ENCODE measurements around the gene HLA-DMA. TPM values are rescaled to one million over a fixed set of nuclear protein-coding genes. Genes with fewer than 3 reads are reported as not detected.

HLA-DMA gene
- total and polyA plus RNA-seq, 2 of the 13 experiments (the other 11 are each of a cell fraction or from before 2014, with no cell fraction given) = 0.70 to 0.71 TPM

DNA sequence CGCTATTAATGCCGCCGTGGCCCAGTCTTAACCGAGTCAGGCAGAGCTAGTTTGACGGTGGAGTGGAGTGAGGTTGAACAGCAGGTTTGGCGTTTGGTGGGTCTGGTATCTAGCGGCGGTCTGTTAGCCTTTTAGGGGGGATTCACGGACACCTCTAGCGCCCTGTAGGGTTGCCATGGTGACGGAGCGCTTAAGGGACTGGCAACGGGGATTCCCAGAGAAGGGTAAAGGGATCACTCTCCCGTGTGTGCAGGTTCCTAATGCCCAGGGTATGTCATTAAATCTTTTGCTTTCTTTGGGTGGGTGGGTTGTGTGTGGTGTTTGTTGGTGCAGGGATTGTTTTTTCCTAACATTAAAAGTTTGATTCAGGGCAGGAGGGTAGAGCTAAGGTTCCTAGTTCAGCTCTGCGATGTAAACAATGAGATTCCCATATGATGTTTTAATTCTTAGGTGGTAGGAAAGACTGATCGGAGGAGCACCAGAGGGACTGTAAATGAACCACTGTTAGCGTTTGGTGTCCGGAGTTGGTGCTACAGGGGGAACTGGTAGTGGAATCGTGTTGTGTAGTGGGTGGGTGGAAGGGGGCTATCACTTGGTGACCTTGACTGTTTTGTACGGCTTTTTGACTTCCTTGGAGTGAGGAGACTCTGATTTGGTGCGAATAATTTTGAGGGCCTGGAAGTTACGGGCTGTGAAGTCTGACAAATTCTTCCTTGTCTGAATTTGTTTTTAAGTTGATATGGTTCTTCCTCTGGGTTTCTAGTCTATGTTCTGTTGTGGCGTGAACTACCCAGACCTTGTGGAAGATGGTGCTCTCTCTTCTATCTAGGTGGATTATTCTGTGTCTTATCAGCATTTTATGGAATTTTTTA lies 20.5 kb upstream of the HLA-DMA start (continued):
- TF ChIP-seq ZNF335 (CRISPR knock-in tag; IDR thresholded peaks at IDR 0.05) (0 out of 2 replicates have a peak, but pooled peaks have one; percentile 20), SALL2 (CRISPR knock-in tag; IDR thresholded peaks at IDR 0.05) (0 out of 2 replicates have a peak, but pooled peaks have one; percentile 17), ZFP36L1 (CRISPR knock-in tag; IDR thresholded peaks at IDR 0.05) (0 out of 2 replicates have a peak, but pooled peaks have one; percentile 9), ZNF552 (CRISPR knock-in tag; IDR thresholded peaks at IDR 0.05; ENCODE audit: borderline replicate concordance) (0 out of 2 replicates have a peak, but pooled peaks have one; percentile 6), PAX8 (CRISPR knock-in tag; IDR thresholded peaks at IDR 0.05; ENCODE audit: borderline replicate concordance) (0 out of 2 replicates have a peak, but pooled peaks have one; percentile 41), ZNF792 (CRISPR knock-in tag; IDR thresholded peaks at IDR 0.05) (no peak), HOXD1 (CRISPR knock-in tag; IDR thresholded peaks at IDR 0.05) (0 out of 2 replicates have a peak, but pooled peaks have one; percentile 9), ZBTB3 (CRISPR knock-in tag; IDR thresholded peaks at IDR 0.05; ENCODE audit: borderline replicate concordance, low read depth) (0 out of 2 replicates have a peak, but pooled peaks have one; percentile 43), CCAR2 (optimal IDR thresholded peaks at IDR 0.05; ENCODE audit: low read depth, low read length) (no peak), STAG1 (CRISPR knock-in tag; IDR thresholded peaks at IDR 0.05) (no peak)
- TF ChIP-seq, protein P1, sequence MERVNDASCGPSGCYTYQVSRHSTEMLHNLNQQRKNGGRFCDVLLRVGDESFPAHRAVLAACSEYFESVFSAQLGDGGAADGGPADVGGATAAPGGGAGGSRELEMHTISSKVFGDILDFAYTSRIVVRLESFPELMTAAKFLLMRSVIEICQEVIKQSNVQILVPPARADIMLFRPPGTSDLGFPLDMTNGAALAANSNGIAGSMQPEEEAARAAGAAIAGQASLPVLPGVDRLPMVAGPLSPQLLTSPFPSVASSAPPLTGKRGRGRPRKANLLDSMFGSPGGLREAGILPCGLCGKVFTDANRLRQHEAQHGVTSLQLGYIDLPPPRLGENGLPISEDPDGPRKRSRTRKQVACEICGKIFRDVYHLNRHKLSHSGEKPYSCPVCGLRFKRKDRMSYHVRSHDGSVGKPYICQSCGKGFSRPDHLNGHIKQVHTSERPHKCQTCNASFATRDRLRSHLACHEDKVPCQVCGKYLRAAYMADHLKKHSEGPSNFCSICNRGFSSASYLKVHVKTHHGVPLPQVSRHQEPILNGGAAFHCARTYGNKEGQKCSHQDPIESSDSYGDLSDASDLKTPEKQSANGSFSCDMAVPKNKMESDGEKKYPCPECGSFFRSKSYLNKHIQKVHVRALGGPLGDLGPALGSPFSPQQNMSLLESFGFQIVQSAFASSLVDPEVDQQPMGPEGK (CRISPR knock-in tag; IDR thresholded peaks at IDR 0.05) = 0 out of 2 replicates have a peak, but pooled peaks have one; percentile 10
- TF ChIP-seq, protein P2, sequence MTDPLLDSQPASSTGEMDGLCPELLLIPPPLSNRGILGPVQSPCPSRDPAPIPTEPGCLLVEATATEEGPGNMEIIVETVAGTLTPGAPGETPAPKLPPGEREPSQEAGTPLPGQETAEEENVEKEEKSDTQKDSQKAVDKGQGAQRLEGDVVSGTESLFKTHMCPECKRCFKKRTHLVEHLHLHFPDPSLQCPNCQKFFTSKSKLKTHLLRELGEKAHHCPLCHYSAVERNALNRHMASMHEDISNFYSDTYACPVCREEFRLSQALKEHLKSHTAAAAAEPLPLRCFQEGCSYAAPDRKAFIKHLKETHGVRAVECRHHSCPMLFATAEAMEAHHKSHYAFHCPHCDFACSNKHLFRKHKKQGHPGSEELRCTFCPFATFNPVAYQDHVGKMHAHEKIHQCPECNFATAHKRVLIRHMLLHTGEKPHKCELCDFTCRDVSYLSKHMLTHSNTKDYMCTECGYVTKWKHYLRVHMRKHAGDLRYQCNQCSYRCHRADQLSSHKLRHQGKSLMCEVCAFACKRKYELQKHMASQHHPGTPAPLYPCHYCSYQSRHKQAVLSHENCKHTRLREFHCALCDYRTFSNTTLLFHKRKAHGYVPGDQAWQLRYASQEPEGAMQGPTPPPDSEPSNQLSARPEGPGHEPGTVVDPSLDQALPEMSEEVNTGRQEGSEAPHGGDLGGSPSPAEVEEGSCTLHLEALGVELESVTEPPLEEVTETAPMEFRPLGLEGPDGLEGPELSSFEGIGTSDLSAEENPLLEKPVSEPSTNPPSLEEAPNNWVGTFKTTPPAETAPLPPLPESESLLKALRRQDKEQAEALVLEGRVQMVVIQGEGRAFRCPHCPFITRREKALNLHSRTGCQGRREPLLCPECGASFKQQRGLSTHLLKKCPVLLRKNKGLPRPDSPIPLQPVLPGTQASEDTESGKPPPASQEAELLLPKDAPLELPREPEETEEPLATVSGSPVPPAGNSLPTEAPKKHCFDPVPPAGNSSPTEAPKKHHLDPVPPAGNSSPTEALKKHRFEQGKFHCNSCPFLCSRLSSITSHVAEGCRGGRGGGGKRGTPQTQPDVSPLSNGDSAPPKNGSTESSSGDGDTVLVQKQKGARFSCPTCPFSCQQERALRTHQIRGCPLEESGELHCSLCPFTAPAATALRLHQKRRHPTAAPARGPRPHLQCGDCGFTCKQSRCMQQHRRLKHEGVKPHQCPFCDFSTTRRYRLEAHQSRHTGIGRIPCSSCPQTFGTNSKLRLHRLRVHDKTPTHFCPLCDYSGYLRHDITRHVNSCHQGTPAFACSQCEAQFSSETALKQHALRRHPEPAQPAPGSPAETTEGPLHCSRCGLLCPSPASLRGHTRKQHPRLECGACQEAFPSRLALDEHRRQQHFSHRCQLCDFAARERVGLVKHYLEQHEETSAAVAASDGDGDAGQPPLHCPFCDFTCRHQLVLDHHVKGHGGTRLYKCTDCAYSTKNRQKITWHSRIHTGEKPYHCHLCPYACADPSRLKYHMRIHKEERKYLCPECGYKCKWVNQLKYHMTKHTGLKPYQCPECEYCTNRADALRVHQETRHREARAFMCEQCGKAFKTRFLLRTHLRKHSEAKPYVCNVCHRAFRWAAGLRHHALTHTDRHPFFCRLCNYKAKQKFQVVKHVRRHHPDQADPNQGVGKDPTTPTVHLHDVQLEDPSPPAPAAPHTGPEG (CRISPR knock-in tag; IDR thresholded peaks at IDR 0.05) = 0 out of 2 replicates have a peak, but pooled peaks have one; percentile 26
